Trophoblast cell (in vitro differentiated cells and primary cell): Measurements from ENCODE around the gene TEF.
"Not testable (repeated sequence)": the region's sequence is repeated elsewhere in the genome, so short reads cannot be mapped to it uniquely, and the experiment has no call there.

ENCODE experiments used
- DNase-seq, 2 donors: peaks; one replicate each; pipeline ENCODE4 v3.0.0-alpha.2; 2016
- H2AFZ ChIP-seq: 2 replicates; pipeline ENCODE4 v1.6.1; 2013; ENCODE audit warnings: low read length, moderate library complexity, mild to moderate bottlenecking; ENCODE audit not compliant: insufficient read depth, poor library complexity
- H2AK5ac ChIP-seq: 2 replicates; pipeline ENCODE4 v1.6.1; 2013; ENCODE audit warnings: mild to moderate bottlenecking, low read length
- H2BK120ac ChIP-seq: 2 replicates; pipeline ENCODE4 v1.6.1; 2013; ENCODE audit warnings: low read length, mild to moderate bottlenecking, moderate library complexity; ENCODE audit not compliant: insufficient read depth, poor library complexity
- H2BK12ac ChIP-seq: 2 replicates; pipeline ENCODE4 v1.6.1; 2013; ENCODE audit warnings: mild to moderate bottlenecking, low read length, moderate library complexity
- H2BK5ac ChIP-seq: 2 replicates; pipeline ENCODE4 v1.6.1; 2013; ENCODE audit warnings: low read length, low read depth, moderate library complexity, mild to moderate bottlenecking; ENCODE audit not compliant: poor library complexity
- H3K14ac ChIP-seq: 2 replicates; pipeline ENCODE4 v1.6.1; 2013; ENCODE audit warnings: mild to moderate bottlenecking, low read length
- H3K18ac ChIP-seq: 2 replicates; pipeline ENCODE4 v1.6.1; 2013; ENCODE audit warnings: mild to moderate bottlenecking, low read length
- H3K23ac ChIP-seq: 2 replicates; pipeline ENCODE4 v1.6.1; 2013; ENCODE audit warnings: low read length
- H3K27ac ChIP-seq: 2 replicates; pipeline ENCODE4 v1.5.1; 2013; ENCODE audit warnings: low read depth, mild to moderate bottlenecking, inconsistent platforms, low read length, moderate library complexity
- H3K27me3 ChIP-seq: 2 replicates; pipeline ENCODE4 v1.6.1; 2013; ENCODE audit warnings: inconsistent platforms, mild to moderate bottlenecking, low read length, moderate library complexity; ENCODE audit not compliant: insufficient read depth
- H3K36me3 ChIP-seq, 2 experiments: 1 replicate in 1 of 2; 2 replicates in 1 of 2; pipeline ENCODE4 v1.6.1; 2013; ENCODE audit warnings: low read length in 2 of 2, mild to moderate bottlenecking in 2 of 2, moderate library complexity in 1 of 2; ENCODE audit not compliant: insufficient read depth in 2 of 2, control insufficient read depth in 1 of 2
- H3K4ac ChIP-seq: 2 replicates; pipeline ENCODE4 v1.6.1; 2013; ENCODE audit warnings: low read depth, mild to moderate bottlenecking, low read length, moderate library complexity
- H3K4me1 ChIP-seq, 2 experiments: 1 replicate in 1 of 2; 2 replicates in 1 of 2; pipeline ENCODE4 v1.6.1; 2013; ENCODE audit warnings: low read length in 2 of 2, mild to moderate bottlenecking in 2 of 2, moderate library complexity in 1 of 2; ENCODE audit not compliant: insufficient read depth in 2 of 2, control insufficient read depth in 1 of 2
- H3K4me2 ChIP-seq: 2 replicates; pipeline ENCODE4 v1.6.1; 2013; ENCODE audit warnings: inconsistent platforms, mild to moderate bottlenecking, low read length, moderate library complexity
- H3K4me3 ChIP-seq: 2 replicates; pipeline ENCODE4 v1.5.1; 2013; ENCODE audit warnings: mild to moderate bottlenecking, low read depth, low read length, inconsistent platforms
- H3K79me1 ChIP-seq: one replicate; pipeline ENCODE4 v1.6.1; 2013; ENCODE audit warnings: low read length
- H3K79me2 ChIP-seq: 2 replicates; pipeline ENCODE4 v1.6.1; 2013; ENCODE audit warnings: low read length, mild to moderate bottlenecking; ENCODE audit not compliant: control insufficient read depth, insufficient read depth, poor library complexity
- H3K9ac ChIP-seq: 2 replicates; pipeline ENCODE4 v1.6.1; 2013; ENCODE audit warnings: mild to moderate bottlenecking, low read length
- H3K9me3 ChIP-seq: 2 replicates; pipeline ENCODE4 v1.6.1; 2013; ENCODE audit warnings: low read depth, mild to moderate bottlenecking, control low read depth, inconsistent platforms, low read length; ENCODE audit not compliant: insufficient read depth
- H4K12ac ChIP-seq: 2 replicates; pipeline ENCODE4 v1.6.1; 2013; ENCODE audit warnings: low read depth, mild to moderate bottlenecking, low read length, moderate library complexity
- H4K8ac ChIP-seq: 2 replicates; pipeline ENCODE4 v1.6.1; 2013; ENCODE audit warnings: low read depth, mild to moderate bottlenecking, low read length, moderate library complexity
- H4K91ac ChIP-seq: one replicate; pipeline ENCODE4 v1.6.1; 2013; ENCODE audit warnings: low read depth, mild to moderate bottlenecking, low read length, moderate library complexity
- WGBS: extraction: QIAGEN DNeasy Blood & Tissue Kit; methylation state at CpG from one replicate; pipeline ENCODE4 v1.1.7; 2013; ENCODE audit warnings: missing lambda C conversion rate; ENCODE audit not compliant: insufficient read length, insufficient coverage; ENCODE audit errors: extremely low coverage; 5-methylcytosine and 5-hydroxymethylcytosine counted together

Gene TEF

GRCh38 chr22:41398921-41399320 lies 17.2 kb downstream of the TEF start:
- H3K27ac ChIP-seq, result no peak overlapping the region

GRCh38 chr22:41401781-41402648 lies 20.3 kb downstream of the TEF start:
- no peaks in the 10 kb centered on the region for H3K27me3 ChIP-seq
- H2AK5ac ChIP-seq, result no peak overlapping the region
- no peak overlapping the region for H2BK5ac ChIP-seq
- H3K79me1 ChIP-seq, result no peaks in the 10 kb centered on the region
- H2AFZ ChIP-seq, result no peak overlapping the region
- H3K4me1 ChIP-seq, result no peaks in the 10 kb centered on the region
- H3K14ac ChIP-seq, result no peak overlapping the region
- no peak overlapping the region for H2BK120ac ChIP-seq
- no peak overlapping the region for H3K9ac ChIP-seq
- no peak overlapping the region for H3K4me3 ChIP-seq
- no peak overlapping the region for H3K4ac ChIP-seq
- H3K18ac ChIP-seq, result no peak overlapping the region
- no peak for DNase-seq
- no peak overlapping the region for H3K23ac ChIP-seq
- no peak overlapping the region for H4K12ac ChIP-seq
- no peak overlapping the region for H4K91ac ChIP-seq
- H4K8ac ChIP-seq, result no peak overlapping the region
- no peaks in the 10 kb centered on the region for H3K79me2 ChIP-seq
- H2BK12ac ChIP-seq, result no peak overlapping the region
- peaks cover 0 to 2% of the 10 kb centered on the region in 2 experiments for H3K36me3 ChIP-seq
- H3K4me2 ChIP-seq, result no peak overlapping the region
- WGBS, result no CpG with 5 or more reads among the region's 16 CpGs
- H3K27ac ChIP-seq, result no peak overlapping the region
- H3K9me3 ChIP-seq, result peaks cover 5% of the 10 kb centered on the region

More at GRCh38 chr22:41398921-41399320, 17.2 kb downstream of the TEF start:
- Histone ChIP-seq H3K4ac (no peak overlapping the region), H2AK5ac (no peak overlapping the region), H3K4me3 (no peak overlapping the region), H3K79me1 (no peaks in the 10 kb centered on the region), H3K9me3 (peaks cover 5% of the 10 kb centered on the region), H4K12ac (no peak overlapping the region), H2BK5ac (no peak overlapping the region), H3K4me2 (no peak overlapping the region), H2BK12ac (no peak overlapping the region), H3K23ac (no peak overlapping the region), H3K36me3 (peaks cover 11 to 16% of the 10 kb centered on the region in 2 experiments), H2AFZ (no peak overlapping the region), H3K18ac (no peak overlapping the region), H3K14ac (no peak overlapping the region), H4K8ac (no peak overlapping the region), H3K4me1 (no peaks in the 10 kb centered on the region), H3K9ac (no peak overlapping the region), H2BK120ac (no peak overlapping the region), H3K79me2 (no peaks in the 10 kb centered on the region), H3K27me3 (no peaks in the 10 kb centered on the region), H4K91ac (no peak overlapping the region)
- no peak for DNase-seq
- no CpG with 5 or more reads among the region's 8 CpGs for WGBS

- not testable (repeated sequence) for H2AFZ ChIP-seq, H3K27ac ChIP-seq, H3K36me3 ChIP-seq, H3K4me3 ChIP-seq, H4K91ac ChIP-seq, H3K9me3 ChIP-seq, H3K4ac ChIP-seq, H3K9ac ChIP-seq, H3K79me1 ChIP-seq, DNase-seq, H2BK120ac ChIP-seq, H3K27me3 ChIP-seq, H4K8ac ChIP-seq, H3K4me1 ChIP-seq, H2AK5ac ChIP-seq, H3K79me2 ChIP-seq, H3K4me2 ChIP-seq, H2BK12ac ChIP-seq, H2BK5ac ChIP-seq, H4K12ac ChIP-seq, H3K18ac ChIP-seq, H3K23ac ChIP-seq, H3K14ac ChIP-seq
- WGBS, result no CpG with 5 or more reads among the region's 14 CpGs
Measured at GRCh38 chr22:41402851-41403250, 21.1 kb downstream of the TEF start.

- H3K79me1 ChIP-seq, result no peaks in the 10 kb centered on the region
- no peak overlapping the region for H2BK5ac ChIP-seq
- H3K4me3 ChIP-seq, result no peak overlapping the region
- H3K4me1 ChIP-seq, result no peaks in the 10 kb centered on the region
- DNase-seq, result peak; percentile 71 to 85
- whole genome bisulfite sequencing, result no CpG with 5 or more reads among the region's 18 CpGs
- H3K18ac ChIP-seq, result no peak overlapping the region
- H3K4ac ChIP-seq, result no peak overlapping the region
- no peak overlapping the region for H3K14ac ChIP-seq
- H2AK5ac ChIP-seq, result no peak overlapping the region
- no peak overlapping the region for H3K27ac ChIP-seq
- H3K23ac ChIP-seq, result no peak overlapping the region
- no peaks in the 10 kb centered on the region for H3K27me3 ChIP-seq
- no peak overlapping the region for H4K8ac ChIP-seq
- H3K36me3 ChIP-seq, result no peaks in the 10 kb centered on the region
- no peak overlapping the region for H3K4me2 ChIP-seq
- H2BK12ac ChIP-seq, result no peak overlapping the region
- H2AFZ ChIP-seq, result peak overlapping the region; percentile 80
- H4K91ac ChIP-seq, result no peak overlapping the region
- no peak overlapping the region for H4K12ac ChIP-seq
- no peaks in the 10 kb centered on the region for H3K79me2 ChIP-seq
- no peak overlapping the region for H2BK120ac ChIP-seq
- H3K9me3 ChIP-seq, result peaks cover 5% of the 10 kb centered on the region
- H3K9ac ChIP-seq, result no peak overlapping the region
Measured at GRCh38 chr22:41403532-41404318, 22.0 kb downstream of the TEF start.
